SU-DHL-6 (cell line): Measurements from ENCODE around the gene DAGLB.

ENCODE experiments used
- CTCF ChIP-seq: fragments of 200-600 bp; sonication (generic); IDR thresholded peaks from one replicate; pipeline ENCODE4 v1.5.1; 2017; ENCODE audit warnings: antibody characterized with exemption, mild to moderate bottlenecking, low read length, moderate library complexity; ENCODE audit not compliant: insufficient read depth, poor library complexity, severe bottlenecking
- EZH2phosphoT487 ChIP-seq: fragments of 200-600 bp; sonication (generic), shearing (Covaris generic); conservative IDR thresholded peaks from 2 replicates; pipeline ENCODE4 v1.6.1; 2018; ENCODE audit warnings: mild to moderate bottlenecking, antibody characterized with exemption, low read length, moderate library complexity, mixed read lengths

- TF ChIP-seq CTCF (no peak), EZH2phosphoT487 (no peak)
Observed at GRCh38 chr7:6406121-6406520, 41.6 kb downstream of the DAGLB start.
